Measurements from ENCODE around the gene PCNA. TPM values are rescaled to one million over a fixed set of nuclear protein-coding genes. Genes with fewer than 3 reads are reported as not detected.

Gene PCNA
- total RNA-seq, 2 experiments from 2014 or later = 600 to 627 TPM

DNA sequence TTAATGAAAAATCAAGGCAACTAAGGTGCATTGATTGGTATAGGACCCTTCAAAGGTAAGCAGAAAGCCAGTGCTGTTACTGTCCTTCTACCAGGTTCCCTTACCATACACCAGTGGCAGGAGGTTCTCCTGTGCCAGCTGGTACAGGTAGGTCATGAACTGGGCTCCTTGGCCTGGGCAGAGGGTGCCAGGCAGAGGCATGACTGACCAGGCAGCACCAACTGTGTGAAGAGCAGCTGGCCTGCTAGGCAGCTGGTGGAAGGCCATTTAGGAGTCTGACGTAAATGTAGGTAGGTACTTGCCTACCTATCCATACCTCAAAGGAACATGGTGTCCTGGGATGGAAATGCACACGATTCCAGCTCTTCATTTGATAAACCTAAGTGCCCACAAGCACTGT lies 23.3 kb downstream of the PCNA start:
- CTCF ChIA-PET = interaction anchor here (1.9 kb wide), 1 partner anchor 40 kb away, joined by 9 read pairs; no protein-coding TSS in a partner anchor
- intact Hi-C loops (cut with micrococcal nuclease) = no loop called here
- ATAC-seq = no peak
- POLR2A ChIA-PET = interaction anchor here (1.0 kb wide), 1 partner anchor 124 kb away, joined by 3 read pairs; no protein-coding TSS in a partner anchor
- peaks cover 7% of the 10 kb centered on the region for H3K4me1 Mint-ChIP-seq (ENCODE audit: low read depth)
- TF ChIP-seq, protein P1, sequence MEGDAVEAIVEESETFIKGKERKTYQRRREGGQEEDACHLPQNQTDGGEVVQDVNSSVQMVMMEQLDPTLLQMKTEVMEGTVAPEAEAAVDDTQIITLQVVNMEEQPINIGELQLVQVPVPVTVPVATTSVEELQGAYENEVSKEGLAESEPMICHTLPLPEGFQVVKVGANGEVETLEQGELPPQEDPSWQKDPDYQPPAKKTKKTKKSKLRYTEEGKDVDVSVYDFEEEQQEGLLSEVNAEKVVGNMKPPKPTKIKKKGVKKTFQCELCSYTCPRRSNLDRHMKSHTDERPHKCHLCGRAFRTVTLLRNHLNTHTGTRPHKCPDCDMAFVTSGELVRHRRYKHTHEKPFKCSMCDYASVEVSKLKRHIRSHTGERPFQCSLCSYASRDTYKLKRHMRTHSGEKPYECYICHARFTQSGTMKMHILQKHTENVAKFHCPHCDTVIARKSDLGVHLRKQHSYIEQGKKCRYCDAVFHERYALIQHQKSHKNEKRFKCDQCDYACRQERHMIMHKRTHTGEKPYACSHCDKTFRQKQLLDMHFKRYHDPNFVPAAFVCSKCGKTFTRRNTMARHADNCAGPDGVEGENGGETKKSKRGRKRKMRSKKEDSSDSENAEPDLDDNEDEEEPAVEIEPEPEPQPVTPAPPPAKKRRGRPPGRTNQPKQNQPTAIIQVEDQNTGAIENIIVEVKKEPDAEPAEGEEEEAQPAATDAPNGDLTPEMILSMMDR (IDR thresholded peaks at IDR 0.05) = no peak
- no peak for DNase-seq
- peaks cover 29% of the 10 kb centered on the region for H3K36me3 Mint-ChIP-seq (ENCODE audit: low read depth)
- H3K27ac Mint-ChIP-seq = no peak overlapping the region
- no peak overlapping the region for H3K4me3 Mint-ChIP-seq
- H3K27me3 Mint-ChIP-seq = no peaks in the 10 kb centered on the region
- H3K9me3 Mint-ChIP-seq = no peaks in the 10 kb centered on the region

DNA sequence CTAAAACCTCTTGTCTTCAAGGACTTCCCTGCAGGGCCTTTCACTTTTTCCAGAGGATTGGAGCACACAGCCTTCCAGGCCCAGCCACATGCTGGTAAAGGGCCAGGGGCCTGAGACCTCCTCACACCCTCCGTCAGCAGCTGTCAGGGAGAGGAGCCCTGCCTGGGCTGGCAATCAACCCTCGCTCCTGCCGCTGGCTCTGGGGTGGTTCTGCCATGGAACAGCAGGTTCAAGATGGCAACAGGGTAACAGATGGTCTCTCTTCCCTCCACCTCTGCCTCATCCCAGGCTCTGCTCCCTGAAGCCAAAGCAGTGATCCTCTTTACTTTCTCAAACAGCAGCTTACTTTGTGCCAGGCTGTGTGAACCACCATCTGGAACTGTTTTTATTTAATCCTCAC lies 23.8 kb downstream of the PCNA start:
- no peak for ATAC-seq
- CTCF ChIA-PET = interaction anchor here (1.9 kb wide), 1 partner anchor 39 kb away, joined by 9 read pairs; no protein-coding TSS in a partner anchor
- peaks cover 27% of the 10 kb centered on the region for H3K36me3 Mint-ChIP-seq (ENCODE audit: low read depth)
- intact Hi-C loops (cut with micrococcal nuclease) = no loop called here
- H3K4me1 Mint-ChIP-seq (ENCODE audit: low read depth) = peaks cover 3% of the 10 kb centered on the region
- POLR2A ChIA-PET = no interaction called here
- H3K9me3 Mint-ChIP-seq = no peaks in the 10 kb centered on the region
- H3K27ac Mint-ChIP-seq = no peak overlapping the region
- TF ChIP-seq, protein P1 (IDR thresholded peaks at IDR 0.05) = no peak
- no peak for DNase-seq
- no peaks in the 10 kb centered on the region for H3K27me3 Mint-ChIP-seq
- H3K4me3 Mint-ChIP-seq = no peak overlapping the region

DNA sequence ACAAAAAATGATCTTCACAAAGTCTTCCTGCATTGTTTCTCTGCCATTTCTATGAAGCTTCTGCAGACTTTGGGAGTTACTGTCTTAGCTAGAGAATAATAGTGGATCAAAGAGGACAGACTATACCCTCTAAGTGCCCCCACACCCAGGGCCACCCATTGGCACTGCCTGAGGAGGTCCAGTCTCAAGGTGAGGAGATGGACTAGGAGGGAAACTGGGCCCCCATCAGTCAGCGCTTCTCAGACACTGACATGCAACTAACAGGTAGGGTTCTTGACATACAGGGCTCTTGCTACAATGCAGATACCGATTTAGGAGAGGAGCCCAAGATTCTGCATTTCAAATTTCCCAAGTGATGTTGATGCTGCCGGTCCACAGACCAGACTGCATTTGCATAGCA lies 24.3 kb downstream of the PCNA start:
- DNase-seq = no peak
- H3K27me3 Mint-ChIP-seq = no peaks in the 10 kb centered on the region
- no peak overlapping the region for H3K4me3 Mint-ChIP-seq
- no peak overlapping the region for H3K27ac Mint-ChIP-seq
- intact Hi-C loops (cut with micrococcal nuclease) = no loop called here
- ATAC-seq = no peak
- POLR2A ChIA-PET = no interaction called here
- CTCF ChIA-PET = interaction anchor here (1.9 kb wide), 1 partner anchor 39 kb away, joined by 9 read pairs; no protein-coding TSS in a partner anchor
- no peaks in the 10 kb centered on the region for H3K9me3 Mint-ChIP-seq
- H3K4me1 Mint-ChIP-seq (ENCODE audit: low read depth) = peaks cover 1% of the 10 kb centered on the region
- TF ChIP-seq, protein P1 (IDR thresholded peaks at IDR 0.05) = no peak
- H3K36me3 Mint-ChIP-seq (ENCODE audit: low read depth) = peaks cover 24% of the 10 kb centered on the region

DNA sequence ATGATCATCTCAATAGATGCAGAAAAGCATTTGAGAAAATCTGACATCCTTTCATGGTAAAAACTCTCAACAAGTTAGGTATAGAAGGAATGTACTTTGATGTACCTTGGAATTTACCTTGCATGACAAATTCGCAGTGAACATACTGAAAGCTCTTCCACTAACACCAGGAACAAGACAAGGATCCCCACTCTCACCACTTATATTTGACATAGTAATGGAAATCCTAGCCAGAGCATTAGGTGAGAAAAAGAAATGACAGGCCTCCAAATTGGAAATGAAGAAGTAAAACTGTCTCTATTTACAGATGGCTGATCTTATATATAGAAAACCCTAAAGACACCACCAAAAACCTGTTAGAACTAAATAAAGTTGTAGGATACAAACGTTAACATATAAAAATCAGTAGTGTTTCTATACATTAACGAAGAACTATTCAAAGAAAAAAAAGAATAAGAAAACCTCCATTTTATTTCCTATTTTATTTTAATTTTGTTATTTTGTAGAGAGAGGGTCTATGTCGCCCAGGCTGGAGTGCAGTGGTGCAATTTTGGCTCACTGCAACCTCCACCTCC lies 26.9 kb downstream of the PCNA start:
- Mint-ChIP-seq H3K4me3 (no peak overlapping the region), H3K9me3 (no peaks in the 10 kb centered on the region), H3K27ac (no peak overlapping the region), H3K4me1 (ENCODE audit: low read depth) (peaks cover 9% of the 10 kb centered on the region), H3K36me3 (ENCODE audit: low read depth) (peaks cover 9% of the 10 kb centered on the region), H3K27me3 (no peaks in the 10 kb centered on the region)
- ChIA-PET POLR2A (interaction anchor here (1.2 to 1.4 kb wide), 3 partner anchors 11 to 21 kb away, joined by 3 to 5 read pairs (median 3); no protein-coding TSS in a partner anchor), CTCF (interaction anchor here (1.0 to 5.0 kb wide), 2 partner anchors 8 to 9 kb away, joined by 3 to 40 read pairs; no protein-coding TSS in a partner anchor)
- no peak for ATAC-seq
- DNase-seq = no peak
- TF ChIP-seq, protein P1 (IDR thresholded peaks at IDR 0.05) = no peak
- intact Hi-C loops (cut with micrococcal nuclease) = no loop called here

- POLR2A ChIA-PET = interaction anchor here (0.9 kb wide), 1 partner anchor 53 kb away, joined by 3 read pairs; no protein-coding TSS in a partner anchor
- intact Hi-C loops (cut with micrococcal nuclease) = no loop called here
- no peaks in the 10 kb centered on the region for H3K27me3 Mint-ChIP-seq
These were observed 27.9 kb downstream of the PCNA start for GRCh38 chr20:5091902-5092301.

More at GRCh38 chr20:5091902-5092301, 27.9 kb downstream of the PCNA start:
- no peak overlapping the region for H3K27ac Mint-ChIP-seq
- no peaks in the 10 kb centered on the region for H3K9me3 Mint-ChIP-seq
- CTCF ChIA-PET = interaction anchor here (0.7 to 5.0 kb wide), 5 partner anchors 9 to 358 kb away, joined by 3 to 40 read pairs (median 5); no protein-coding TSS in a partner anchor
- ATAC-seq (no peak), DNase-seq (no peak)
- no peak overlapping the region for H3K4me3 Mint-ChIP-seq
- TF ChIP-seq, protein P1 (IDR thresholded peaks at IDR 0.05) = no peak
- H3K4me1 Mint-ChIP-seq (ENCODE audit: low read depth) = peaks cover 9% of the 10 kb centered on the region
- peaks cover 6% of the 10 kb centered on the region for H3K36me3 Mint-ChIP-seq (ENCODE audit: low read depth)

All from activated CD8-positive, alpha-beta T cell treated with anti-CD3 and anti-CD28 coated beads for 36 hours (primary cell).